ENCODE data around the gene SYNE3.

The SYNE3 gene

DNA sequence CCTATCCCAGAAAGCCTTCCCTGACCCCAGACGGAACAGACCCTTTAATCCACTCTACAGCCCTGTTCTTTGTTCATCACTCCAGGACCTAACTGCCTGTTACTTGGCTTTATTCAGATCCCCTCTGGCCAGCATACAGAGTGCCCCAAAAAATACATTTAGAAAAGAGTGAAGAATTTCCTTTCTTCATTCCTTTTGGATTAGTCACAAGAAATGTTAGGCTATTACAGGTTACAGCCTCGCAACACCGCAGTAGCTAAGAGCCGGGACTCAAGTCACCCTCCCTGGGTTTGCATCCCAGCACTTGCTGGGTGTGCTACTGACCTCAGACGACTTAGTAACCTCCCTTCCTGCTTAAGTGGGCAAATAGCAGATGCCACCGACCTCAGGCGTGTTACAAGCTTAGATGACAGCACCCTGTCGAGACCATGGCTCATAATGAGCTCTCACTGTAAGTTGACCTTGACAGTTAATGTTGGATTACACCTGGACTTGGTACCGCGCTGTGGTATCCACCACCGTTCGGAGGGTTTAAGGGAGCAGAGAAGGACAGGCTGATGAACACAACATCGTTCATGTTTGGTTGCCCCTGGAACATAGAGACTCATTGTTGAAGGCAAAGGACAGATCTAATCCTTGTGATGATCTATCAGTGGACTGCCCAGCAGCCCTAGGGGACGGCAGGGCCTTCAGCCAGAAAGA is 31.3 kb upstream of the SYNE3 start:
- no peak overlapping the region for H3K4me3 ChIP-seq (ENCODE audit: low read depth, low read length)
- DNase-seq (ENCODE audit: low read depth) = no peak
- TF ChIP-seq, protein P1, sequence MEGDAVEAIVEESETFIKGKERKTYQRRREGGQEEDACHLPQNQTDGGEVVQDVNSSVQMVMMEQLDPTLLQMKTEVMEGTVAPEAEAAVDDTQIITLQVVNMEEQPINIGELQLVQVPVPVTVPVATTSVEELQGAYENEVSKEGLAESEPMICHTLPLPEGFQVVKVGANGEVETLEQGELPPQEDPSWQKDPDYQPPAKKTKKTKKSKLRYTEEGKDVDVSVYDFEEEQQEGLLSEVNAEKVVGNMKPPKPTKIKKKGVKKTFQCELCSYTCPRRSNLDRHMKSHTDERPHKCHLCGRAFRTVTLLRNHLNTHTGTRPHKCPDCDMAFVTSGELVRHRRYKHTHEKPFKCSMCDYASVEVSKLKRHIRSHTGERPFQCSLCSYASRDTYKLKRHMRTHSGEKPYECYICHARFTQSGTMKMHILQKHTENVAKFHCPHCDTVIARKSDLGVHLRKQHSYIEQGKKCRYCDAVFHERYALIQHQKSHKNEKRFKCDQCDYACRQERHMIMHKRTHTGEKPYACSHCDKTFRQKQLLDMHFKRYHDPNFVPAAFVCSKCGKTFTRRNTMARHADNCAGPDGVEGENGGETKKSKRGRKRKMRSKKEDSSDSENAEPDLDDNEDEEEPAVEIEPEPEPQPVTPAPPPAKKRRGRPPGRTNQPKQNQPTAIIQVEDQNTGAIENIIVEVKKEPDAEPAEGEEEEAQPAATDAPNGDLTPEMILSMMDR (IDR thresholded peaks at IDR 0.05; ENCODE audit: insufficient read depth, low read depth, low read length, missing control alignments) = no peak

DNA sequence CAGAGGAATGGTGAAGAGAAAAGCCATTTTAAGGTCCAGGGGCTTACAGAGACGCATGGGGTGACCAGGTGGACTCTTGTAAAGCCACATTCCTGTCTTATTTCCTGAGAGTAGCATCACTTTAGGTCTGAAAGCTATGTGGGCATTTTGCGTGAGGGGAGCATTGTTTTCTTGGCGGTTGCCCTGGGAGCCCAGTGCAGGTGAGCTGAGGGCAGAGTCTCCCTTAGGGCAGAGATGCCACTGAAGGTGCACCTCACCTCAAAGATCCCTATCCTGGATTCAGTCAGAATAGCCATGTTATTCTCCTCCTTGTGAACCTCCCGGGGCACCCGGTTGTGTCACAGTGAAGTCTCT is 30.8 kb upstream of the SYNE3 start:
- H3K4me3 ChIP-seq (ENCODE audit: low read depth, low read length) = no peak overlapping the region
- no peak for DNase-seq (ENCODE audit: low read depth)
- TF ChIP-seq, protein P1 (IDR thresholded peaks at IDR 0.05; ENCODE audit: insufficient read depth, low read depth, low read length, missing control alignments) = no peak

DNA sequence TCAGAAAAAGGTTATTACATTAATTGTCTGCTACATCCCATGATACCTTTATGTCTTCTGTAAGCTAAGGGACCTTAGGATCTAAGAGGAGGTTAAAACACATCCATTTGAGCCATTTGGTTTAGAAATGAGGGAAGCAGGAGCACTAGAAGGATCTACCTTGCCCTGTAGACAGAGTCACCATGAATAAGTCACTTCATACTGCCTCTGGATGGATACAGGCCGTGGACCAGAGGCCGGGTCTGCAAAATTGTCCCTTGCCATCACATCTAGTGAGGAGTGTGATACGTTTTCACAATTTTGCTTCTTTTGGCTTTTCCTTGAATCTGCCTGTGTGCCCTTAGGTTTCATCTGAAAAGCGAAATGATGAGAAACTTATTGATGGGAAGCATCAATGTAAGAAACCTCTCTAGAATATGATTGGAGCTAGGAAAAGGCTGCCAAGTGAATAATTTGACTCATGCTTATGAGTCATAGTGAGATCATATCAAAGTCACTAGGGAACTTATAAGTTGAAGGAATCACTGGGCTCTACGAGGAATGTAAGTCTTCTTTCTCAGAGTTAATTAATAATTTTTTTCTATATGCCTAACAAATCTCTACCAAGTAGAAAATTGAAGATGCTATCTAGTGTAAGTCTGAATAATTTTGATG is 29.2 kb upstream of the SYNE3 start:
- H3K4me3 ChIP-seq (ENCODE audit: low read depth, low read length) = no peak overlapping the region
- TF ChIP-seq, protein P1 (IDR thresholded peaks at IDR 0.05; ENCODE audit: insufficient read depth, low read depth, low read length, missing control alignments) = no peak
- DNase-seq (ENCODE audit: low read depth) = no peak

DNA sequence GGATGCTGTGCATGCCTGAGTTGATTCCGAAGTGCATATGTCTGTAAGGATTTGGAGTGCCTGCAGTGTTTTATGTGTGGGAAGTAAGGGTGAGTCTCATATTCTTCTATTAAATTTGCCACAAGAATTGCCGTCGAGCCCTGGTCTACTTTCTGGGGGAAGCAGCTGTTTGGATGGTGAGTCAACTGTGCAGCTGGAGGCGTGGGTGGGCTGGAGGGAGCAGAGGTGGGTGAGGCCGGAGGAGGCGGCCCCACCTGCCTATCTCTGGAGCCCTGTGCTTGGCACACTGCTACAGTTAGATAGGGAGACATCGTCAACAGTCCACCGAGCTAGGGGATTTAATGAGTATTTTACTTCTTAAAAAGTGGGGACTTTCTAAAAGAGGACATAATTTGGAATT is 28.1 kb upstream of the SYNE3 start:
- no peak overlapping the region for H3K4me3 ChIP-seq (ENCODE audit: low read depth, low read length)
- DNase-seq (ENCODE audit: low read depth) = no peak
- TF ChIP-seq, protein P1 (IDR thresholded peaks at IDR 0.05; ENCODE audit: insufficient read depth, low read depth, low read length, missing control alignments) = no peak

DNA sequence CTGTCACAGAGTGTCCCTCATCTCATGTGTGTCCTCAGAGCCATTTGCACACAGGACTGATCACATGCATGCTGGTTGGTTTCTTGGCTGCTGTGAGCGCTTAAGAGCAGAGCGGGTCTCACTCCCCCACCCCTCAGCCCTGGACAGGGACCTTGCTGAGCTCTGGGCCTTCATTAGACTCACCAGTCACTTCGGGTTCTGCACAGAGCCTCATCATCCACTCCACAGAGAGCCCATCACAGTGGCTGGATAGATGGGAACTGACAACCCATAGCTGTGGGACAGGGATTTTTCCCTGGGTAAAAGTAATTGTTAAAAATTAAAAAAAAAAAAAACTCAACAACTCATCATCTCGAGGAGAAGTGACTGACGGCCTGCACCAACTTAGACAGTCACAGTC is 26.6 kb upstream of the SYNE3 start:
- DNase-seq (ENCODE audit: low read depth) = no peak
- TF ChIP-seq, protein P1 (IDR thresholded peaks at IDR 0.05; ENCODE audit: insufficient read depth, low read depth, low read length, missing control alignments) = no peak
- no peak overlapping the region for H3K4me3 ChIP-seq (ENCODE audit: low read depth, low read length)

DNA sequence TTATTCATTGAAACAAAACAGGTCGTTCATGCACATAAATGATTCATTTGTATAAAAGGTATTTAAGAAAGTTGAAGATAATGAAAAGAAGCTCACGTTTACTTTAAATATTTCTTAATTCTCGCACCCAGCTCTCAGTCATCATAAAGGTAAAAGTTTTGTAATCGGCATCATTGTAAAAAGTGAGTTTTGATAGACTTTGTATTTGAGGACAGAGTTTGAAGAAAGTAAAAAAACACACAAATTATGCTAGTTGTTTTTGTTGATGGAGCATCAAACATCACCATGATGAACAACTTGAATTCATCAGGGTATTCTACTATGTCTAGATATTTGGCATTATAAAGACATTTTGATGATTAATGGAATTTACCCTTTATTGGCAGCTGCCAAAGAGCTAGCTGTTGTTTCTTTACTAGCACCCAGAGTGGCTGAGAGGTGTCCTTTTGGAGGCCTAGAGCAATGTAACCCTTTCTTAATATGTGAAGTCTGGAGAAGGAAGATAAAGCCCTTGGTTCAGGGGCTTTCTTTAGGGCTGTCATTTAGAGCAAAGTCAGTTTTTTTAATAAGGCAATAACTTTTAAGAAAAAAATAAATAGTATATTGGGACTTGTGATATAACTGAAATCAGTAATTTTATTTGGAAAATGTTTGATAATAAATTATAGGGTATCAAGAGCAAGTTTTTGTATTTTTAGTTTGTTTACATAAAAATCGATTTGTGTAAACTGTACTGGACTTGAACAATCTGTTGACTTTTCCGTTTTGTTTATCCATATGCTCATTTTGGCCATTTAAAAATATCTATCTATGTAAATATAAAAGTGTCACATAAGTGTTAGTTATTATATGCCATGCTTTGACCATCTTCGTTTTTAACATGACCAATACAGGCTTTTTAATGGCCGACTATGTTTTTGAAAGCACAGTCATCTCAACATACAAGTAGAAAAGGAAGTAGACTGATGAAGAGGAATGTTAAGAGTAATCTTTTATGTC is 25.8 kb upstream of the SYNE3 start:
- TF ChIP-seq, protein P1 (IDR thresholded peaks at IDR 0.05; ENCODE audit: insufficient read depth, low read depth, low read length, missing control alignments) = no peak
- no peak for DNase-seq (ENCODE audit: low read depth)
- H3K4me3 ChIP-seq (ENCODE audit: low read depth, low read length) = no peak overlapping the region
